Tibial artery (tissue), 4 donors: ENCODE measurements around the gene DOK7.

Source experiments
- DNase-seq, 2 donors: peaks; one replicate each; pipeline ENCODE4 v3.0.0-alpha.2; 2019
- H3K27ac ChIP-seq, 2 donors: fragments of 200-600 bp; sonication (generic) in 1 of 2; 1 replicate in 1 of 2; 2 replicates in 1 of 2; pipeline ENCODE4 v1.5.1; 2018 to 2019; ENCODE audit warnings: mild to moderate bottlenecking in 1 of 2
- H3K27me3 ChIP-seq, 2 donors: fragments of 200-600 bp; sonication (generic) in 1 of 2; one replicate each; pipeline versions ENCODE4 v1.5.1 to v1.6.0; 2016 to 2019
- H3K36me3 ChIP-seq, 3 donors: fragments of 200-600 bp; sonication (generic) in 2 of 3; one replicate each; pipeline ENCODE4 v1.5.1; 2016 to 2019; ENCODE audit warnings: mild to moderate bottlenecking in 2 of 3
- H3K4me1 ChIP-seq, 4 donors: fragments of 200-600 bp; sonication (generic) in 2 of 4; 1 replicate in 3 of 4; 2 replicates in 1 of 4; pipeline ENCODE4 v1.5.1; 2016 to 2019
- H3K4me3 ChIP-seq, 2 donors: fragments of 200-600 bp; sonication (generic) in 1 of 2; 1 replicate in 1 of 2; 2 replicates in 1 of 2; pipeline ENCODE4 v1.5.1; 2018 to 2019; ENCODE audit warnings: mild to moderate bottlenecking in 2 of 2
- H3K9me3 ChIP-seq, 3 donors: fragments of 200-600 bp; sonication (generic) in 1 of 3; one replicate each; pipeline ENCODE4 v1.5.1; 2016 to 2019
- intact Hi-C: fragments of 100-400 bp; cut with DNase I; formaldehyde crosslinking; loops from one replicate; pipeline ENCODE4 v1.15.0; 2023; ENCODE audit warnings: low total_unique reads
- TF ChIP-seq, protein P1 (sequence below), 2 experiments: fragments of 200-600 bp in 1 of 2; fragments of 450-650 bp in 1 of 2; IDR thresholded peaks; one replicate each; pipeline ENCODE4 v1.5.1; 2017 to 2019; ENCODE audit warnings: antibody characterized with exemption in 2 of 2, mild to moderate bottlenecking in 1 of 2, moderate library complexity in 1 of 2

Gene DOK7

DNA sequence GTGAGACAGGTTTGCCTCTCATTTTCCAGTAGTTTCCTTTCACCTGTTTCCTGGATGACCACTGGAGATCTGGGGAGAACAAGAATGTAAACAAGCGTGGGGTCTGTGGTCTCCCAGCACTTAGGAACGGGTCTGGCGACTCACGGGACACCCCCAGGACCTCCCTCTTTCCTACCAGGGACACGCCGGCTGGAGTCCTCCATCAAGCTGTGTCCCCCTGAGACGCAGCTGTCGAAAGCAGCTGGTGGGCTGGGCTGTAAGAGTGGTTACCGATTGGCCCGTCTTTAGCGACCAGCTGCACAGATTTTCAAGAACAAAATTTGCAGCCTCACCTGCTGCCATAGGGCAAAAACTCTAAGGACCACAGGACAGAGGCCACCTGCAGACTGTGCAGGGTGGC is 57.2 kb downstream of the DOK7 start:
- H3K27me3 ChIP-seq = no peaks in the 10 kb centered on the region
- H3K4me3 ChIP-seq = no peak overlapping the region
- H3K4me1 ChIP-seq = no peaks in the 10 kb centered on the region
- H3K9me3 ChIP-seq = no peaks in the 10 kb centered on the region
- TF ChIP-seq, protein P1, sequence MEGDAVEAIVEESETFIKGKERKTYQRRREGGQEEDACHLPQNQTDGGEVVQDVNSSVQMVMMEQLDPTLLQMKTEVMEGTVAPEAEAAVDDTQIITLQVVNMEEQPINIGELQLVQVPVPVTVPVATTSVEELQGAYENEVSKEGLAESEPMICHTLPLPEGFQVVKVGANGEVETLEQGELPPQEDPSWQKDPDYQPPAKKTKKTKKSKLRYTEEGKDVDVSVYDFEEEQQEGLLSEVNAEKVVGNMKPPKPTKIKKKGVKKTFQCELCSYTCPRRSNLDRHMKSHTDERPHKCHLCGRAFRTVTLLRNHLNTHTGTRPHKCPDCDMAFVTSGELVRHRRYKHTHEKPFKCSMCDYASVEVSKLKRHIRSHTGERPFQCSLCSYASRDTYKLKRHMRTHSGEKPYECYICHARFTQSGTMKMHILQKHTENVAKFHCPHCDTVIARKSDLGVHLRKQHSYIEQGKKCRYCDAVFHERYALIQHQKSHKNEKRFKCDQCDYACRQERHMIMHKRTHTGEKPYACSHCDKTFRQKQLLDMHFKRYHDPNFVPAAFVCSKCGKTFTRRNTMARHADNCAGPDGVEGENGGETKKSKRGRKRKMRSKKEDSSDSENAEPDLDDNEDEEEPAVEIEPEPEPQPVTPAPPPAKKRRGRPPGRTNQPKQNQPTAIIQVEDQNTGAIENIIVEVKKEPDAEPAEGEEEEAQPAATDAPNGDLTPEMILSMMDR (IDR thresholded peaks at IDR 0.05) = no peak
- H3K36me3 ChIP-seq = peaks cover 81 to 99% (median 95%) of the 10 kb centered on the region in 3 donors
- intact Hi-C loops = no loop called here
- DNase-seq = peak in 1 of 2 donors; percentile 53
- H3K27ac ChIP-seq = no peak overlapping the region

DNA sequence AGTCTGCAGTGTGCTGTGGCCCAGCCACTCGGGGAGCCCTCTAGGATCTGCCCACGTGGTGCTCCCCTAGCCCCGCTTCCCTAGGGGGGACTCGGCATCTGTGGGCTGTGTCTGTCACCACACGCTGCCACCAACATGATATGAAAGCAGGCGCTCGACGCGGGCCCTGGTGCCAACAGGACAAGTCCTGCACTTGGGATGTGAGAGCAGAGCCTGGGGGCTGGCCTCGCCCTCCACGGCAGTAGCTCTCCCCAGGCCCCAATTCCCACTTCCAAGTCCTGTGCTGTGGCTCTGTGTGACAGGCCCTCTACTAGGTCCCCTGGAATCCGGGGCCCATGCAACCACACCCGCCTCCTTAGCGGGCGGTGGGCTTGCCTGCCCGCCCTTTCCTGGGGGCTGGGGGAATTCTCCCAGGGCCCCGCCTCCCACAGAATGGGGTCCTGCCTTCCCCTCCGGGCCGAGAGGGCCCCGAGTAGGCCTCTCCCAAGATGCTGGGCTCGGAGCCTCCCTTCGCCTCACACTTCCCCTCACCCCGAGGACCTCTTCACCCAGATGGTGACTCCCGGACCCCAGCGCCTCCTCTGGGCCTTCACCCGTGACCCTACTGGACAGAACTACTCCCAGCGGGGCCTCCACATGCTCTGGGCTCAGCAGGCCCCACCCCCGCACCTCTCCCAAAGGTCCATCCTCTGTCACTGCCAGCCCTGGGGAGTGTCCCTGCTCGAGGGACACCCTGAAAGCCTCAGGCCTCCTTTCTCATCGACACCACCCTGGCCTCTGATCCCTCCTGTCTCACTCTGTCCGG is 57.9 kb downstream of the DOK7 start:
- Histone ChIP-seq H3K4me1 (no peaks in the 10 kb centered on the region), H3K27me3 (no peaks in the 10 kb centered on the region), H3K9me3 (no peaks in the 10 kb centered on the region), H3K36me3 (peaks cover 75 to 99% (median 88%) of the 10 kb centered on the region in 3 donors), H3K27ac (no peak overlapping the region), H3K4me3 (no peak overlapping the region)
- peak in 1 of 2 donors; percentile 64 for DNase-seq
- intact Hi-C loops = no loop called here
- TF ChIP-seq, protein P1 (IDR thresholded peaks at IDR 0.05) = no peak

DNA sequence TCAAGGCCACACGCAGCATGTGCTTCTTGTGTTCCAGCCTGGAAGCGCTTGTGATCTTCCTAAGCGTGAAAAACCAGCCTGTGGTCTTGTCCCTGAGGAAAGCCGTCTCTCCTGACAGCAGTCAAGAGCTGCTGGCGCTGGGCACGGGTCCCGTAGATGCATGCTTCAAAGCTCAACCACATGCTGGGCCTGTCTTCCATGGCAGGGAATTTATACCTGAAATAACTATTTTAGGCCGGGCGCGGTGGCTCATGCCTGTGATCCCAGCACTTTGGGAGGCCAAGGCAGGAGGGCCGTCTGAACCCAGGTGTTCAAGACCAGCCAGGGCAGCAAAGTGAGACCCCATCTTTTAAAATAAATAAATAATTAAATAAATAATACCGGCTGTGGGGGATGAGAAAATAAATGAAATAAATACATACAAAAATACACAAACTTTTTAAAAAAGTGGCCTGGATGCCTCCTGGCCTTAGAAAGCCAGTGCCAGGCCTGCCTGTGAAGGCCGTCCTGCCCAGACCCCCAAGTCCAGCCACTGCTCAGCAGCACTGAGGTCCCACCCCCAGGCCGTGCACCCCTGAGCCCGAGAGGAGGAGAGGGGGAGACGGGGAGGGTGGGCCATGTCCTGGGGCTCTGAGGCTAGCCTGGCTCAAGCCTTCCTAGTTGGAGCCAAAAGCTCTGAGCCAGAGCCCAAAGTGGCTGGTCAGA is 58.7 kb downstream of the DOK7 start:
- intact Hi-C loops = no loop called here
- Histone ChIP-seq H3K27me3 (no peaks in the 10 kb centered on the region), H3K9me3 (no peaks in the 10 kb centered on the region), H3K4me1 (no peaks in the 10 kb centered on the region), H3K4me3 (no peak overlapping the region), H3K27ac (no peak overlapping the region), H3K36me3 (peaks cover 67 to 99% (median 80%) of the 10 kb centered on the region in 3 donors)
- TF ChIP-seq, protein P1 (IDR thresholded peaks at IDR 0.05) = no peak
- peak in 1 of 2 donors; percentile 59 for DNase-seq

DNA sequence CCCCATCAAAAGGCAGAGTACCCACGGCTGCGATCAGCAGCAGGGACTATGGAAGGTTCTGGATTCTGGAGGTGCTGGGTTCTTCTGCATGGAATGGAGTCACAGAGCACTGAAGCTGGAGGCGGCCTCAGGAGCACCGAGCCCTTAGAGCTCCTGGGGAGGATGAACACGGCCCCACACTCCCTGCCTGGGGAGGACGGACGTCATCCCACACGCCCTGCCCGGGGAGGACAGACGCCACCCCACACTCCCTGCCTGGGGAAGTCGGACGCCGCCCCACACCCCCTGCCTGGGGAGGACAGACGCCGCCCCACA is 59.2 kb downstream of the DOK7 start:
- Histone ChIP-seq H3K4me1 (no peaks in the 10 kb centered on the region), H3K27me3 (no peaks in the 10 kb centered on the region), H3K4me3 (no peak overlapping the region), H3K36me3 (peaks cover 62 to 99% (median 75%) of the 10 kb centered on the region in 3 donors), H3K9me3 (no peaks in the 10 kb centered on the region), H3K27ac (no peak overlapping the region)
- DNase-seq = peak in 1 of 2 donors; percentile 28
- TF ChIP-seq, protein P1 (IDR thresholded peaks at IDR 0.05) = no peak
- intact Hi-C loops = no loop called here

DNA sequence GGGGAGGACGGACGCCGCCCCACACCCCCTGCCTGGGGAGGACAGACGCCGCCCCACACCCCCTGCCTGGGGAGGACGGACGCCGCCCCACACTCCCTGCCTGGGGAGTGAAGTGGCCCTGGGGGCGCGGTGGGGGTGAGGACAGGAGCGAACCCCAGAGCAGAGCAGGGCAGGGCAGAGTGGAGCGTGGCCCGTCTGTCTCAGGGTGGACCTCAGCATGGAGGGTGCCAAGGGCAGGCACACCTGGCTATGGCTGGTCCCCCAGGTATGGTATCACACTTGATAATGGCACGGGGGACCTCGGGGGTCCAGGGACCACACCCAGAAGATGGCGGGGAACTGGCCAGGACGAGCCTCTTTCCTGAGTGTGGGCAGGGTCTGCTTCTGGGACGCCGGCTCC is 59.5 kb downstream of the DOK7 start:
- H3K4me1 ChIP-seq = no peaks in the 10 kb centered on the region
- H3K27ac ChIP-seq = no peak overlapping the region
- TF ChIP-seq, protein P1 (IDR thresholded peaks at IDR 0.05) = no peak
- no peak overlapping the region for H3K4me3 ChIP-seq
- H3K27me3 ChIP-seq = no peaks in the 10 kb centered on the region
- peak in 1 of 2 donors; percentile 62 for DNase-seq
- H3K36me3 ChIP-seq = peaks cover 59 to 99% (median 75%) of the 10 kb centered on the region in 3 donors
- intact Hi-C loops = no loop called here
- H3K9me3 ChIP-seq = no peaks in the 10 kb centered on the region
